GM19193 (cell line): ENCODE results near the gene MAPKBP1.

ENCODE experiments used
- POLR2A ChIP-seq: IDR thresholded peaks from 4 replicates; pipeline ENCODE4 v1.6.1; 2011; ENCODE audit not compliant: insufficient read depth, insufficient read length; ENCODE audit errors: extremely low read depth

MAPKBP1 gene

DNA sequence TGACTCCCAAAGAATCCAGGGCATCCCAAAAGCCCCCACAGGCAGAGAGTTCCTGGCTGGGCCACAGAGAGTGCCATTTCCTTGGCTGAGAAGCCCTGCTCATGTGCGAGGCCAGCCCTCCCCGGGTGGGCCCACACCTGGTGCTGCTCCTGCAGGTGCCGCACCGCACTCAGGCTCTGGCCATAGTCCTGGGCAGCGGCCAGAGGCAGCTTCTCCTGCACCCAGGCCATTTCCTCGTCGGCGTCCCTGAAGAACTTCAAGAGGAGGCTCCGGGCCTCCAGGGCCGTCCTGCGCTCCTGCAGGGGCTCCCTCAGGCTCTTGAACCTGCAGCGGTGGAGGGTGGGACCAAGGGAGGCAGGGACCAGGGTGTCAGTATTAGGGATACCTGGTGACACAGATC, 82.4 kb downstream of the MAPKBP1 start:
- no peak for TF ChIP-seq POLR2A

DNA sequence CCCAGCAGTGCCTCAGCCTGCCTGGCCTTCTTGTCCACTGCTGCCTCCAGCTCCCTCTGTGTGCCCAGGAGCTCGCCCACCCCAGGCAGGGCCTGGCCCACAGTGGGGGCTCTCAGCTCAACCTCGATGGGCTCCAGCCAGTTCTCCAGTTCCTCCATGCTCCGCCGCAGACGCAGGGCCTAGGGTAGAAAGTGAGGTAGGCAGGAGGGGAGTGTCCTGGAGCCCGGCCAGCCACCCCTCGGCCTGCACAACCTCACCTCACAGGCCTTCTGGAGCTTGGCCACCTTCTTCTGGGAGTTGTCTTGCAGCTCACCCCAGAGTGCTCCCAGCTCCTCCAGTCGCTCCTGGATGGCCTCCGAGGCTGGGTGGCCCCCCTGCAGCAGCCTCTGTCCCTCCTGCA, 83.0 kb downstream of the MAPKBP1 start:
- TF ChIP-seq POLR2A: no peak

DNA sequence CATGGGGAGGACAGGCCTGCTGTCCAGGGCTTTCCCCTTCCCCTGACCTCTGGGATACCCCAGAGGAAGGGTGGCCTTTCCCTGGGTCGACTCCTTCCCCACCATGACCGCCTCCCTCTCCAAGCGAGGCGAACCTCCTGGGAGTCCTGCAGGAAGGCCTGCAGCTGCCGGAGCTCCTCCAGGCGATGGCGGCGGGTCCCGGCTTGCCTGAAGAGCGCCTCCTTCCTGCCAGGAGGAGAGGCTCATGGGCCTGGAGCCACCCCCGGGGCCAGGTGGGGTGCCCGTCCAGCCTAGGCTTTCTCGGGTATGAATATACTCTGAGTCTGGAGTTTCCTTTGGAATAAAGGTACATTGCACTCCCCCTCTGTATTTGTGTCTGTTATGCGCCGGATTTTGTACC, 84.5 kb downstream of the MAPKBP1 start:
- no peak for TF ChIP-seq POLR2A

- no peak for TF ChIP-seq POLR2A
Measured at GRCh38 chr15:41860049-41860828, 86.0 kb downstream of the MAPKBP1 start.

GRCh38 chr15:41861736-41862356, 87.6 kb downstream of the MAPKBP1 start:
- TF ChIP-seq POLR2A: no peak

GRCh38 chr15:41862515-41863116, 88.3 kb downstream of the MAPKBP1 start:
- TF ChIP-seq POLR2A: no peak

- no peak for TF ChIP-seq POLR2A
Measured at GRCh38 chr15:41865490-41866055, 91.3 kb downstream of the MAPKBP1 start.

GRCh38 chr15:41866263-41866703, 92.0 kb downstream of the MAPKBP1 start:
- TF ChIP-seq POLR2A: no peak

DNA sequence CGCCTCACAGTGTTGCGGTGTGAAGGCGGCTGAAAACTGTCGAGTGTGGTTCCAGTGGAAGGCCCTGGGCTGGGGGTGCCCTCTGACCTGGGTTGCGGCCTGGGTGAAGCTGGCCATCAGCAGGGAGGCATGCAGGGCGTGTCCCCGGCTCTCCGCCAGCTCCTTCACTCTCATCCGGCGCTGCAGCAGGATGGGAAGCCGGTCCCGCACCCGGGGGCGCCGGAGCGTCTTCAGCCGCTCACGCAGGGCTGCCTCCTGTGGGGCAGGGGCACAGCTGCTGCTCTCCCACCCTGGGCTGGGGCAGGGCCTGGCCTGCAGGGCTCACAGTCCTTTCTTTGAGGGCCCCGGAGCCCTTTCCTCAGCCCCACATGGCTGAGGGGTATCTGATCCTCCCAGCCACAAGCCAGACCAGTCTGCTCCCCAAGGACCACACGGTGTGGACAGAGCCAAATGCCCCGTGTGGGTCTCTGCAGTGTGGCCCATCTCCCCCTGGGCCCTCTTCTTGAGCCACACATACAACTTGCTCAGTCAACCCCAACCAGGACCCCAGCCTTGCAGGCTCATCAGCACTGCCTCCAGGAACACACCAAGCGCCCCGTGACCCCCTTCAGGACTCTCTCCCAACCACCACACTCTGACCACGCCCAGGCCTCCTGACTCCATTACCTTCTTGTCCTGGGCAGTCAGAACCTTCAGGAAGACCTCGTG, 92.7 kb downstream of the MAPKBP1 start:
- TF ChIP-seq POLR2A: no peak

- TF ChIP-seq POLR2A: no peak
Measured at GRCh38 chr15:41868321-41868720, 94.0 kb downstream of the MAPKBP1 start.

DNA sequence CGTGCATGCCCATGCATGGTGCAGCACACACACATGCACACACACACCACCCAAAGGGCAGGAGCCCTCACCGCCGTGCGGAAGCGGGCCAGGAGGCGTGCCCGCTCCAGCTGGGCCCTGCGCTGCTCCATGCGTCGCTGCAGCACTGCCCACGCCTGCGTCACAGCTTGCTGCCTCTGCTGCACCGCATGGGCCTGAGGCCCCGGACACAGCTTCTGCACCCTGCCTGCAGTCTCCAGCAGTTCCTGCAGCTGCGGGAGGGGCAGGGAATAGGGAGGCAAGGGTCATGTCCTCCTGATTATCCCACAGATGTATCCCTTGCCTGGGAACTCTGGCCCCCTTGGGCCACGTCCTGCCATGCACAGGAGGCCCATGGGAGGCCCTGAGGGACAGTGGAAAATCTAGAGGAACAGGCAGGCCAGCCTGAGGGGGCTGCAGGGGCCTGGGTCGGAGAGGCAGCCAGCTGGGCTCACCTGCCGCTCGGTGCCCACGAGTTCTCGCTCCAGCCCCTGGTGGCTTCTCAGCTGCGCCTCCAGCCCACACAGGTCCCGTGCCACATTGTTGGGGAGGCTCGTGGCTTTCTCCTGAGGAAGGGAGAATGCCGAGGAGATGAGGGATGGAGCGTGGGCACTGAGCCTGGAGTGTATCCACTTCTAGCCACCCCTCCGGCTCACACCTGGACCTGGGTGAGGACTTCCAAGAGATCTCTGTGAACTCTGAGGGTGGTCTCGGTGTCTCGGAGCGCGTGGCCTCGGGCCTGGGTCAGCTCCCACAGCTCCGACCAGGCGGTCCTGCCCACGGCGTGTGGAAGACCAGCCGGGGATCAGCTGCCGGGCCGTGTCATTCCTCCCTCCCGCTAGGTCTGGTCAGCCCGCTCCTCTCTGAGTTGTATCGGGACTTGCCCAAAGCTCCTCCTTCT, 95.7 kb downstream of the MAPKBP1 start:
- TF ChIP-seq POLR2A: no peak

DNA sequence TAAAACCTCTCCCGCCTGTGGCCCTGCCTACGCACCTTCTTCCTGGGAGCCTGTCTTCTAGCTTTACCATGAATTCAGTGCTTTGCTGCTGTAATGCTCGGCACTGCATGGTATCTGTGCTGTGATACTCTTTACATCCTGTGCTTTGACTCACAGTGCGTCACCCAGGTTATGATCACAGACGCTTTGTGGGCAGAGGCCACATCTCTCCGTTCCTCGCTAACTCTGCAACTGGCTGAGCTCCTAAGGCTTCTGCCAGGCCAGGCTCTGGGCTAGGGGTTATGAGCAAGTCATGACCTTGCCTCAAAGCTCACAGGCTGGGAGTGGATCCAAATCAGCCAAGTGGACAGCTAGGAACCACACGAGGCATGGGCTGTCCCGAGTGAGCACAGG, 96.4 kb downstream of the MAPKBP1 start:
- TF ChIP-seq POLR2A: no peak

DNA sequence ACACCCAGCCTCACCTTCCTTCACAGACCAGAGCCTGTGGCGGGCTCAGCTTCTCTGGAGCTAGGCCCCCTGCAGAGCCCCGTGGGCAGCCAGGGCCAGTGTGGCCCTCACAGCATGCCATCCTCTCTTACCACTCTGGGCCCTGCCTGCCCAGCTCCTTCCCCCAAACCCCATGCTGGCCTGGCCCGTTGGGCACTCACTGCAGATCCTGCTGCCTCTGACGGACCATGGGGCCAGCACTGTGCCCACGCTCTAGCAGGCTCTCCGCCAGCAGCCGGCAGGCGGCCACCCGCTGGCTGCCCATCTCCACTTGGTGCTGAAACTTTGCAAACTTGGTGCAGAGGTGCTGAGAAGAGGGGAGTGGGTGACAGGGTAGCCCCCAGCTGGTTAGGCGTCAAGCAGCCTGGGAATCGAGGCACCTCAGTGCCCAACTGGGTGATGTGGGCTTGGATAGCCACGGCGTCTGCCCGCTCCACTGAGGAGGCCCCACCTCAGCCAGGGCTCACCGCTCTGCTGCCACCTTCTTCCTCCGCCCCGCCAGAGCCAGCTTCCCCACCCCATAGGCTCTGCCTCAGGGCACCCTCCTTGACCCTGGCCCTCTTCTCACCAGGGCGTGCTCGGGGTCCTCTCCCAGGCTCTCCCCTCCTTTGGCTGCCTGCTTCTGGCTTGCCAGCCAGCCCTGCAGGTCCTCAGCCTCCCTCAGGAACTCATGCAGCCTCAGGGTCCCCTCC, 97.1 kb downstream of the MAPKBP1 start:
- no peak for TF ChIP-seq POLR2A
